Measurements from ENCODE around the gene USP48.

Gene USP48

DNA sequence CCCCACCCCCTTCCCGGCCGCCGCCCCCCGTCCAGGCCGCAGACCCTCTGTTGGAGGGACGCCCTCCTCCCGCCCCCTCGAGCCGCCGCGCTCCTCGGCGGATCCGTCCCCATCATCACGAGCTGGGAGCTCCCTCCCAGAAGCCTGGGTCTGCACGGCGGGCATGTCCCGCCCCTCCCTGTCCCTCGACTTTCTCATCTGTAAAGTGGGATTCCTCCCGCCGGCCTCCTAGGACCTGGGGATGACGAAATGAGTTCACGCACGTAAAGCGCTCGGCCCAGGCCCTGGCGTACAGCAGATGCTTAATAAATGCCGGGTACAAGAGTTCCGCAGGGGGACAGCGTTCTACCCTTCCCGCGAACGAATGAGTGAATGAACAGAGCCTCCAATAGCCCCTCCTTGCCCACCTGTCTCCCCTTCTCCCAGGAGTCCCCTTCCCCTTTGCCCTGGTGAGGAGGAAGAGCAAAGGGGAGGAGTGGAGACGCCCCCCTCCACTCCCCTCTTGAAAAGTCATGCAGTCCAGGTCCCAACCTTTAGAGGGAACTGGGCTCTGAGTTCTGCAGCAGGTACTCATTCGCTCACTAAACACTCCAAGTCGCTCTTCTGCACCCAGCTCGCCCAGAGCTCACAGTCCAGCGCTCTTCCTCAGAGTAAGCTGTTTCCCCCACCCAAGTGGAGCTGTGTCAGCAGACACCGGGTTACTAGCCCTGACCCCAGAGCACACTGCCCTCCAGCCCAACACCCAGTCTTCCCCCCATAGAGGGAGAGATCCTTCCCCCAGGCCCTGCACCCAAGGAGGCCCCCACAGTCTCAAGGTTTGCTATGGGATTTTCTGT, 130.6 kb downstream of the USP48 start:
- H3K9me3 Mint-ChIP-seq, result no peaks in the 10 kb centered on the region
- peaks cover 12% of the 10 kb centered on the region for H3K4me1 Mint-ChIP-seq
- TF ChIP-seq, protein P1, sequence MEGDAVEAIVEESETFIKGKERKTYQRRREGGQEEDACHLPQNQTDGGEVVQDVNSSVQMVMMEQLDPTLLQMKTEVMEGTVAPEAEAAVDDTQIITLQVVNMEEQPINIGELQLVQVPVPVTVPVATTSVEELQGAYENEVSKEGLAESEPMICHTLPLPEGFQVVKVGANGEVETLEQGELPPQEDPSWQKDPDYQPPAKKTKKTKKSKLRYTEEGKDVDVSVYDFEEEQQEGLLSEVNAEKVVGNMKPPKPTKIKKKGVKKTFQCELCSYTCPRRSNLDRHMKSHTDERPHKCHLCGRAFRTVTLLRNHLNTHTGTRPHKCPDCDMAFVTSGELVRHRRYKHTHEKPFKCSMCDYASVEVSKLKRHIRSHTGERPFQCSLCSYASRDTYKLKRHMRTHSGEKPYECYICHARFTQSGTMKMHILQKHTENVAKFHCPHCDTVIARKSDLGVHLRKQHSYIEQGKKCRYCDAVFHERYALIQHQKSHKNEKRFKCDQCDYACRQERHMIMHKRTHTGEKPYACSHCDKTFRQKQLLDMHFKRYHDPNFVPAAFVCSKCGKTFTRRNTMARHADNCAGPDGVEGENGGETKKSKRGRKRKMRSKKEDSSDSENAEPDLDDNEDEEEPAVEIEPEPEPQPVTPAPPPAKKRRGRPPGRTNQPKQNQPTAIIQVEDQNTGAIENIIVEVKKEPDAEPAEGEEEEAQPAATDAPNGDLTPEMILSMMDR (IDR thresholded peaks at IDR 0.05; ENCODE audit: unreplicated experiment in 3 of 3), result no peak
- H3K36me3 Mint-ChIP-seq (ENCODE audit: low read depth), result no peaks in the 10 kb centered on the region
- peak overlapping the region in 1 of 3 experiments; percentile 25 for H3K27ac Mint-ChIP-seq
- peaks cover 52% of the 10 kb centered on the region for H3K27me3 Mint-ChIP-seq (ENCODE audit: low read depth)
- H3K4me3 Mint-ChIP-seq, result peak overlapping the region; percentile 81 to 85 (median 85)

DNA sequence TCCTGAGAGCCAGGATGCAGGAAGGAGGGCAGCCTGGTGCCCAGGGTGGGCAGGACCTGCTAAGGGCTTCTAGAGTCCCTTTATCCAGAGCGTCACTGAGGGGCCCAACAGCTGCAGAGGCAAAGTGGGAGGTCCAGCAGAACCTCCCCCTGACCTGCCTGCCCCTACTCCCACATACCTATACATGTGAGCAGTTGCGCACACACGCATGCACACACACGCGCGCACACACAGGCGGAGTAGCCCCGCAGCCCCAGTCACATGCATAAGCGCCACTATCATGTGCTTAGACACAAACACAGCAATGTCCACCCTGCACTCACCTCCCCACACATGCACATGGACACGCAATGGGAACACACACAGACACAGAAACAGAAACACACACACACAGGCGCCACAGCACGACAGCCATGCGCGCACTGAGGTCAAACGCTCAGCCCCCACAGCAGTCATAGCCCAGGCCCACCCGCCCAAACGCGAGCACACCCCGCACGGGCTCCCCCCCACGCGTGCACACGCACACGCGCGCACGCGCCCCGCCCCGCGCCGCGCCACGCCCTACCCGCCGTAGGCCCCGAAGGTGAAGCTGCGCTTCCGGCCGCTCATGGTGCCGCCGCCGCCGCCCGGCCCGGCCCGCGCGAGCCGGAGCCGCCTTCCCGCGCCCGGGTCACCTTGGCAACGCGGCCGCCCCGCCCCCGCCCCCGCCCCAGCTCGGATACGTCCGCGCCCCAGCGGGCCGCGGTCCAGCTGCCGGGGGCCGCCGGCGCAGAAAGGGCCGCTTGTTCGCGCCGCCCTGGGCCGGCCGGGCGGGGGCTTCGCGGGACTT, 131.5 kb downstream of the USP48 start:
- Mint-ChIP-seq H3K4me1 (peaks cover 6% of the 10 kb centered on the region), H3K4me3 (peak overlapping the region; percentile 79 to 90 (median 86)), H3K36me3 (ENCODE audit: low read depth) (no peaks in the 10 kb centered on the region), H3K27me3 (ENCODE audit: low read depth) (peaks cover 44% of the 10 kb centered on the region), H3K27ac (peak overlapping the region in 2 of 3 experiments; percentile 22 to 60), H3K9me3 (no peaks in the 10 kb centered on the region)
- TF ChIP-seq, protein P1 (IDR thresholded peaks at IDR 0.05; ENCODE audit: unreplicated experiment in 3 of 3), result no peak

DNA sequence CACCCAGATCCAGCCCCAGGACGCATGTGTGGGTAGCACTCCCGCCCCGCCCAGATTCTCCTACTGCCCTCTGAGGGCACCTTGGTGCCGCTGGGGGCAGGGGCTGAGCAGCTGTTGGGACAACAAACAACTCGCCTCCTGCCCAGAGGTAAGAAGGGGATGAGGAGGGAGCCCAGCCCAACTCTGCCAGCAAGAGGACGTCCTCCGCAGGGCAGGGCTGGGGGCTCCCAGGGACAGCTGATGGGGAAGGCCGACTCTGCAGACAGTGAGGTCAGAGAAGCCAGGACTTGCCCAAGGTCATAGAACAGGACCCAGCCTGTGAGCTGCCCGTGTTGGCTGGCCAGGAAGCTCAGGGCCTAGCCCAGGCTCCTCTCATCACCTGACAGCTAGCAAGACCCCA, 132.5 kb downstream of the USP48 start:
- peaks cover 44% of the 10 kb centered on the region for H3K27me3 Mint-ChIP-seq (ENCODE audit: low read depth)
- no peaks in the 10 kb centered on the region for H3K9me3 Mint-ChIP-seq
- H3K4me3 Mint-ChIP-seq, result peak overlapping the region; percentile 59 to 86 (median 75)
- TF ChIP-seq, protein P1 (IDR thresholded peaks at IDR 0.05; ENCODE audit: unreplicated experiment in 3 of 3), result no peak
- peaks cover 6% of the 10 kb centered on the region for H3K4me1 Mint-ChIP-seq
- H3K36me3 Mint-ChIP-seq (ENCODE audit: low read depth), result no peaks in the 10 kb centered on the region
- H3K27ac Mint-ChIP-seq, result no peak overlapping the region

DNA sequence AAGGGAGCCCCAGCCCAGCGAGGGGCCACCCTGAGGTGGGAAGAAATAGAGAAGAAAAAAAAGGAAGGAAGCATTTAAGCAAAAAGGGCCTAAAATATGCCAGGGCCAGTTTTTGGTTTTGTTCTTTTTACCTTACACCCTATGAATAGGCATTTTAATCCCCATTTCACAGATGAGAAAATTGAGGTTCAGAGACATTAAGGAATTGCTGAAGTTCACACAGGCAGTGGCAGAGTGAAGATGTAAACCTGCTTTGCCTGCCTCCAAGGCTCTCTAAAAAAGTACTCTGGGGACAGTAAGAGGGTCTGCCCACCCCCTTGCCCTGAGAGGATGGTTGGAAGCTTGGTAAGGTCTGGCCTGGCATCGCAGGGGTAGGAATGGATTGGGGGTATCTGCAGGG, 133.6 kb downstream of the USP48 start:
- no peaks in the 10 kb centered on the region for H3K36me3 Mint-ChIP-seq (ENCODE audit: low read depth)
- H3K4me3 Mint-ChIP-seq, result peak overlapping the region in 2 of 3 experiments; percentile 28 to 51
- TF ChIP-seq, protein P1 (IDR thresholded peaks at IDR 0.05; ENCODE audit: unreplicated experiment in 3 of 3), result no peak
- no peak overlapping the region for H3K27ac Mint-ChIP-seq
- peaks cover 6% of the 10 kb centered on the region for H3K4me1 Mint-ChIP-seq
- H3K9me3 Mint-ChIP-seq, result no peaks in the 10 kb centered on the region
- peaks cover 36% of the 10 kb centered on the region for H3K27me3 Mint-ChIP-seq (ENCODE audit: low read depth)

DNA sequence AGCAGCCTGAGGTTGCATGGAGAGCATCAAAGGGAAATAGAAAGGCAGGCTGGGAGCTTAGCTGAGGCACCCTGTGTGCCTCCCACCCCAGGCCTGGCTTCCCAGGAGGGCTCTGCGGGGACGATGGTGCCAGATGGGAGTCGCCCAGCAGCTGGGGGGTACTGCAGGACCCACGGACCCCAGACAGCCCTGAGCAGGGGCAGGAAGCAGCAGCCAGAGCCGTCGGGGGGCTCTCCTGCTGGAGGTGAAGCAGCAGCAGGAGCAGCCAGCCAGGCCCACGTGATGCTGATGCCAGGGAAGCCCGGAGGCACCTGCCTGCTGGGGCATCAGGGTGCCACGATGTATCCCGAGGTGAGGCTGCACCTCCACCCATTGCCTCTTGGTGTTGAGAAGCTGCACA, 134.2 kb downstream of the USP48 start:
- Mint-ChIP-seq H3K27ac (no peak overlapping the region), H3K36me3 (ENCODE audit: low read depth) (no peaks in the 10 kb centered on the region), H3K4me3 (peak overlapping the region in 2 of 3 experiments; percentile 28 to 51), H3K9me3 (no peaks in the 10 kb centered on the region), H3K27me3 (ENCODE audit: low read depth) (peaks cover 38% of the 10 kb centered on the region), H3K4me1 (peaks cover 6% of the 10 kb centered on the region)
- TF ChIP-seq, protein P1 (IDR thresholded peaks at IDR 0.05; ENCODE audit: unreplicated experiment in 3 of 3), result no peak
